Measurements from ENCODE around the gene RBM4. TPM values are rescaled to one million over a fixed set of nuclear protein-coding genes. Genes with fewer than 3 reads are reported as not detected.
A peak's percentile ranks its signal among the peaks of the same experiment; 100 is the strongest.
"Not testable (repeated sequence)": the region's sequence is repeated elsewhere in the genome, so short reads cannot be mapped to it uniquely, and the experiment has no call there.

RBM4 gene
- 142 and 146 TPM in 2 replicates for total RNA-seq
- polyA plus RNA-seq, result 206 and 241 TPM in 2 replicates

DNA sequence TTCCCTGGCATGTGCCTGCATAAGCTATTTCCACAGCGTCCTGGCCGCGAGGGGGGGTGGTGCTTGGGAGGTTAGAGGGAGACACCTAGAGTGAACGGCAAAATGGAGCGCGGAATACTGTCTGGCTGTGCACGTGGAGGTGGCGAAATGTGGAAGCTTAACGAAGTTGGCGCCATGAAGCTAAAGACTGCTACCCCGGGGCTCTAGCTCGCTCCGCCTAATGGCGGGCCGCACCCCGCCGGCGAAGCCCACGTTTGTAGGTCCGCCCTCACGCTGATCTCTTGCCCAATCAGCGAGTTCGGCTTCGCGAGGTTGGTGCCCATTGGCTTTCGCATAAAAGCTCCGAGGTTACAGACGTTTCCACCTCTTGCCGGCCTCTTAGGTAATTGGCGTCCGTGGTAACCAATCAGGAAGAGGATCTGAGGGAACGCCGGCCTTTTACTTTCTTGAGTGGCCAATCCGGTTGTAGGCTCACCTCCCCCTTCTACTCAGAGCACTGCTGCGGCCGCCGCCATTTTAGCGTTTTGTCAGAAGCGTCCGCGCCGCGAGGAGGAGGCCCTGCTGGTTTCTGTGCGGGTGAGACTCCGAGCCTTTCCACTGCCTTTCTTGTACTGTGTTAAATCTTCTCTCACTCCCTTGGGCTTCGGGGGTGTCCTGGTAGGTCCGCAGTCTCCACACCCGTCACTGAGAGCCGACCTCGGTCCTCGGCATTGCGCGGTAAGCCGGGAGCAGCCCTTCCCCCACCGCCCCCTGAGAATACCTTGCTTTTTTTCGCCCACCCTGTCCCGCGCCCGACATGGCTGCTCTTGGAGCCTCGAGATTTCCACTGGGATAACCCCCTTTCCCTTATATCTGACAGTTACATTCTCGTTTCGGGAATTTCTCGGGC, at the start of gene RBM4:
TSS of gene RBM4 (plus strand) at position 527 of the 889 bp plus-strand sequence. CDS start 1,009 bp downstream, outside the sequence.
- Histone ChIP-seq H3K27me3 (no peaks in the 10 kb centered on the region), H3K27ac (peak within 1 kb of the TSS; percentile 98), H3K36me3 (peaks cover 18% of the 10 kb centered on the region), H3K4me3 (peak within 1 kb of the TSS; percentile 93), H3K9me3 (ENCODE audit: low read depth) (no peaks in the 10 kb centered on the region), H3K4me1 (ENCODE audit: low read depth) (peaks cover 51% of the 10 kb centered on the region)
- TF ChIP-seq, protein P1, sequence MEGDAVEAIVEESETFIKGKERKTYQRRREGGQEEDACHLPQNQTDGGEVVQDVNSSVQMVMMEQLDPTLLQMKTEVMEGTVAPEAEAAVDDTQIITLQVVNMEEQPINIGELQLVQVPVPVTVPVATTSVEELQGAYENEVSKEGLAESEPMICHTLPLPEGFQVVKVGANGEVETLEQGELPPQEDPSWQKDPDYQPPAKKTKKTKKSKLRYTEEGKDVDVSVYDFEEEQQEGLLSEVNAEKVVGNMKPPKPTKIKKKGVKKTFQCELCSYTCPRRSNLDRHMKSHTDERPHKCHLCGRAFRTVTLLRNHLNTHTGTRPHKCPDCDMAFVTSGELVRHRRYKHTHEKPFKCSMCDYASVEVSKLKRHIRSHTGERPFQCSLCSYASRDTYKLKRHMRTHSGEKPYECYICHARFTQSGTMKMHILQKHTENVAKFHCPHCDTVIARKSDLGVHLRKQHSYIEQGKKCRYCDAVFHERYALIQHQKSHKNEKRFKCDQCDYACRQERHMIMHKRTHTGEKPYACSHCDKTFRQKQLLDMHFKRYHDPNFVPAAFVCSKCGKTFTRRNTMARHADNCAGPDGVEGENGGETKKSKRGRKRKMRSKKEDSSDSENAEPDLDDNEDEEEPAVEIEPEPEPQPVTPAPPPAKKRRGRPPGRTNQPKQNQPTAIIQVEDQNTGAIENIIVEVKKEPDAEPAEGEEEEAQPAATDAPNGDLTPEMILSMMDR (IDR thresholded peaks at IDR 0.05; ENCODE audit: low read depth, low read length), result peak; percentile 22
- DNase-seq (ENCODE audit: low read depth in 1 of 2, low spot score in 1 of 2), result peak; percentile 100

DNA sequence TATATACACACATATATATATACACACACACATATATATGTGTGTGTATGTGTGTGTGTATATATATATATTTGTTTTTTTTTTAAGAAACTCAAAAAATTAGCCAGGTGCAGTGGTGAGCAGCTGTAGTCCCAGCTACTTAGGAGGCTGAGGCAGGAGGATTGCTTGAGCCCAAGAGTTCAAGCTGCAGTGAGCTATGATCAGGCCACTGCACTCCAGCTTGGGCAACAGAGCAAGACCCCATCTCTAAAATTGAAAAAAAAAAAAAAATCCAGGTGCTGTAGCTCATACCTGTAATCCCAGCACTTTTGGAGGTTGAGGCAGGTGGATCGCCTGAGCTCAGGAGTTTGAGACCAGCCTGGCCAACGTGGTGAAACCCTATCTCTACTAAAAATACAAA, 49.2 kb upstream of the RBM4 start:
- H3K4me3 ChIP-seq; H3K27ac ChIP-seq; DNase-seq (ENCODE audit: low read depth in 1 of 2, low spot score in 1 of 2); H3K36me3 ChIP-seq; H3K9me3 ChIP-seq (ENCODE audit: low read depth); H3K27me3 ChIP-seq; H3K4me1 ChIP-seq (ENCODE audit: low read depth): not testable (repeated sequence)

DNA sequence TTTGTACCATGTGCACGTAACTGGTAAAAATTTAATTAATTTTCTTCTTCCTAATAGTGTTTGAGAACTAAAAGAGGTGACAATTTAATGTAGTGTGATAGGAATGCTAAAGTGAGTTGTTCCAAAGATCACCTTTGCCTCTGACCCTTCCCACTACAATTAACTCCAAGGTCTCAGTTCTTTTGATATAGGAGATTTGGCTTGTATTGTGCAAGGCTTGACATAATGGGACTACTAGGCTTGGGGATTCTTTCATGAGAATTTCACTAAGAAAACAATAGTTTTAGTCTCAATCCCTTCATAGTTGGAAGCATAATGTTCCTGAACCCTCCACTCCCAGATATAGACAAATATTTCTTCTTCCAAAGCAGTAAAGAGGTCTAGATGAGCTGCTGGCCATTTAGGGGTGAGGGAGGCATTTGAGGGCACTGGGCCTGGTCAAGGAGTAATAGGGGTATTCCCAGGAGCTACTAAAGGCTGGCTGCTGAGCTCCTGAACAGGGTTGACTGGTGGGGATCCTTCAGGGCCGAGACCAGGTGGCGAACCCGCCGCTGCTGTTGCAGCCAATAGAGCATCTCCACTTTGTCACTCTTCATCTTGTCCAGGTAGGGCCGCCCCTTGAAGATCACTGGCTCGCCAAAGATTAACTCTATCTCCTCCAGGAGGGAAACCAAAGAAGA, 48.4 kb upstream of the RBM4 start:
- Histone ChIP-seq H3K36me3 (no peaks in the 10 kb centered on the region), H3K9me3 (ENCODE audit: low read depth) (no peaks in the 10 kb centered on the region), H3K4me1 (ENCODE audit: low read depth) (peaks cover 7% of the 10 kb centered on the region), H3K27me3 (no peaks in the 10 kb centered on the region), H3K4me3 (no peak overlapping the region), H3K27ac (no peak overlapping the region)
- DNase-seq (ENCODE audit: low read depth in 1 of 2, low spot score in 1 of 2), result no peak
- TF ChIP-seq, protein P1 (IDR thresholded peaks at IDR 0.05; ENCODE audit: low read depth, low read length), result no peak

- Histone ChIP-seq H3K4me3 (no peak overlapping the region), H3K9me3 (ENCODE audit: low read depth) (no peaks in the 10 kb centered on the region), H3K27me3 (no peaks in the 10 kb centered on the region), H3K36me3 (no peaks in the 10 kb centered on the region), H3K27ac (no peak overlapping the region), H3K4me1 (ENCODE audit: low read depth) (peaks cover 7% of the 10 kb centered on the region)
- no peak for DNase-seq (ENCODE audit: low read depth in 1 of 2, low spot score in 1 of 2)
- TF ChIP-seq, protein P1 (IDR thresholded peaks at IDR 0.05; ENCODE audit: low read depth, low read length), result no peak
Observed at GRCh38 chr11:66591175-66591574, 47.3 kb upstream of the RBM4 start.

DNA sequence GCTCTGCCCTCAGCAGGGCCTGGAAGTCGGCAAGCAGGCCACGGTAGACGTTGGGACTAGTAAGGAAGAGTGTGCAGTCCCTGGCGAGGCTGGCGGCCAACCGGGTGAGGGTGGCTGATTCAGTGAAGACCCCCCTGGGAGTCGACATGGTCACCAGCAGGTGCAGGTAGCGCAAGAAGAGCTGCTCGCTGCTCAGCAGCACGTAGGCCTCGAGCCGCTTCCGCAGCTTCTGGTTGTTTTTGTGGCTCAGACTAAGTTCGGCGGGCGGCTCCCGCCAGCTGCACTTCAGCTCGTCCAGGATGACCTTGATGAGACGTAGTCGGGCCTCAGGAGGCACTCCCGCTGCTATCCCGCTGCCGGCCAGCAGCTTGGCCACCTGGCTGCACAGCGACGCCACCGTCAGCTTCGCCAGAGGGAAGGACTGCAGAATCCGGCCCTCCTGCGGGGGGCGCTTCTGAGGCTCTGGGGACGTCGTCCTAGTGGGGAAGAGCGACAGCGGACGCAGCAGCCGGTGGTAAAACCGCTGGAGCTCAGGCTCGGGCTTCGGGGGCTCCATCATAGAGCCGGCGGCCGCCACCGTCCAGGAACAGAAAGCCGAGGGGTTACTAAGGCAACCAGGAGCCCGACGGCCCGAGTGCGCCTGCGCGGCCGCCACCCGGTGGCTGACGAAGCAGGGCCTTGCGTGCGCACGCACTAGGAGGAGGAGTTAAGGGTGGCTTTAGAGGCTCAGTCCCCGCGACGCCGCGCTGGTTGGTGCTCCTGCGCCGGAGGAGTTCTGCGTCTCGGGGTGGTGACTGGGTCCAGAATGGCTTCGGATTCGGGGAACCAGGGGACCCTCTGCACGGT, 45.8 kb upstream of the RBM4 start, which contains the start of the genes CCDC87 and CCS:
TSS of gene CCDC87 (minus strand) at position 607 of the 846 bp plus-strand sequence. CDS start at position 559, 48 bp downstream.
TSS of gene CCS (plus strand) at position 729 of the 846 bp plus-strand sequence. CDS start at position 806, 77 bp downstream.
- DNase-seq (ENCODE audit: low read depth in 1 of 2, low spot score in 1 of 2), result peak; percentile 97
- H3K4me3 ChIP-seq, result peak within 1 kb of the TSS; percentile 57
- no peaks in the 10 kb centered on the region for H3K36me3 ChIP-seq

More for the DNA sequence above, 45.8 kb upstream of the RBM4 start, which contains the start of the genes CCDC87 and CCS:
- Histone ChIP-seq H3K4me1 (ENCODE audit: low read depth) (peaks cover 7% of the 10 kb centered on the region), H3K9me3 (ENCODE audit: low read depth) (no peaks in the 10 kb centered on the region), H3K27me3 (no peaks in the 10 kb centered on the region), H3K27ac (peak within 1 kb of the TSS; percentile 72)
- TF ChIP-seq, protein P1 (IDR thresholded peaks at IDR 0.05; ENCODE audit: low read depth, low read length), result peak; percentile 65

Measured in cardiac muscle cell (in vitro differentiated cells and primary cell).